Ascending aorta (tissue), 2 donors: ENCODE measurements around the gene SLC35A2. TPM values are rescaled to one million over a fixed set of nuclear protein-coding genes. Genes with fewer than 3 reads are reported as not detected.

Experiments used
- DNase-seq, 2 donors: peaks; one replicate each; pipeline ENCODE4 v3.0.0-alpha.2; 2019; ENCODE audit warnings: low spot score in 2 of 2
- H3K27ac ChIP-seq, 2 donors: fragments of 200-600 bp; sonication (generic); one replicate each; pipeline ENCODE4 v1.5.1; 2016 to 2017; ENCODE audit warnings: mild to moderate bottlenecking in 1 of 2
- H3K27me3 ChIP-seq: fragments of 200-600 bp; sonication (generic); one replicate; pipeline ENCODE4 v1.5.1; 2017
- H3K36me3 ChIP-seq, 2 donors: fragments of 200-600 bp; sonication (generic); one replicate each; pipeline ENCODE4 v1.5.1; 2016
- H3K4me1 ChIP-seq, 2 donors: fragments of 200-600 bp; sonication (generic); one replicate each; pipeline ENCODE4 v1.5.1; 2016 to 2017; ENCODE audit warnings: mild to moderate bottlenecking in 1 of 2
- H3K4me3 ChIP-seq, 2 donors: fragments of 200-600 bp; sonication (generic); one replicate each; pipeline ENCODE4 v1.5.1; 2016 to 2017; ENCODE audit warnings: mild to moderate bottlenecking in 1 of 2
- H3K9me3 ChIP-seq, 2 donors: fragments of 200-600 bp; sonication (generic); one replicate each; pipeline ENCODE4 v1.5.1; 2016
- intact Hi-C: fragments of 100-400 bp; cut with DNase I; formaldehyde crosslinking; loops from one replicate; pipeline ENCODE4 v1.15.1; 2023
- total RNA-seq: library from RNA; depleted of rRNA; stranded (reverse); fragments of >200 nt; gene quantifications from one replicate; pipeline ENCODE4 v1.1.0, GENCODE V29; 2016
- TF ChIP-seq, protein P1 (sequence below), 3 experiments: fragments of 200-600 bp in 2 of 3; fragments of 450-650 bp in 1 of 3; sonication (generic) in 2 of 3; IDR thresholded peaks; one replicate each; pipeline ENCODE4 v1.5.1; 2016 to 2019; ENCODE audit warnings: antibody characterized with exemption in 3 of 3, mild to moderate bottlenecking in 1 of 3, moderate library complexity in 1 of 3

SLC35A2 gene
- total RNA-seq, 1 donor from 2014 or later = 20.2 TPM

DNA sequence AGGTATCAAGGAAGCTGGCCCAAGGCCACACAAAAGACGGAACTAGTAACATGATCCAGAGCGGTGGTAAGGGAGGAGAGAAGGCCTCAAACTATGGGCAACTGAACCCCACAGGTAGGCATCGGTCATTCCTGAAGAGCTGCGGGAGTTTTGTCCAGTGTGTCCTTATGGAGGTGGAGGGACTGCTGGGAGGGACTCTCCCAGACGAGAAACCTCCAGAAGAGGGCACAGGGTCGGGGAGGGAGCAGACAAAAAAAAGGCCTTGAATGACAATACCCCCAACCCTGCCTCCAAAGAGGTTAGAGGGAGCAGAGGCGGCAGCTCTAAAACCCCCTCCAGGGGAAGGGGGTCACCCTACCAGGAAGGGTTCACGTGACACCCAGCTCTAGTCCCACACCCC is 7.3 kb downstream of the SLC35A2 start:
- intact Hi-C loops = no loop called here
- no peaks in the 10 kb centered on the region for H3K27me3 ChIP-seq
- TF ChIP-seq, protein P1, sequence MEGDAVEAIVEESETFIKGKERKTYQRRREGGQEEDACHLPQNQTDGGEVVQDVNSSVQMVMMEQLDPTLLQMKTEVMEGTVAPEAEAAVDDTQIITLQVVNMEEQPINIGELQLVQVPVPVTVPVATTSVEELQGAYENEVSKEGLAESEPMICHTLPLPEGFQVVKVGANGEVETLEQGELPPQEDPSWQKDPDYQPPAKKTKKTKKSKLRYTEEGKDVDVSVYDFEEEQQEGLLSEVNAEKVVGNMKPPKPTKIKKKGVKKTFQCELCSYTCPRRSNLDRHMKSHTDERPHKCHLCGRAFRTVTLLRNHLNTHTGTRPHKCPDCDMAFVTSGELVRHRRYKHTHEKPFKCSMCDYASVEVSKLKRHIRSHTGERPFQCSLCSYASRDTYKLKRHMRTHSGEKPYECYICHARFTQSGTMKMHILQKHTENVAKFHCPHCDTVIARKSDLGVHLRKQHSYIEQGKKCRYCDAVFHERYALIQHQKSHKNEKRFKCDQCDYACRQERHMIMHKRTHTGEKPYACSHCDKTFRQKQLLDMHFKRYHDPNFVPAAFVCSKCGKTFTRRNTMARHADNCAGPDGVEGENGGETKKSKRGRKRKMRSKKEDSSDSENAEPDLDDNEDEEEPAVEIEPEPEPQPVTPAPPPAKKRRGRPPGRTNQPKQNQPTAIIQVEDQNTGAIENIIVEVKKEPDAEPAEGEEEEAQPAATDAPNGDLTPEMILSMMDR (IDR thresholded peaks at IDR 0.05) = no peak
- no peaks in the 10 kb centered on the region for H3K9me3 ChIP-seq
- H3K36me3 ChIP-seq = peaks cover 19 to 30% of the 10 kb centered on the region in 2 donors
- no peak overlapping the region for H3K27ac ChIP-seq
- no peaks in the 10 kb centered on the region for H3K4me1 ChIP-seq
- H3K4me3 ChIP-seq = no peak overlapping the region
- no peak for DNase-seq

DNA sequence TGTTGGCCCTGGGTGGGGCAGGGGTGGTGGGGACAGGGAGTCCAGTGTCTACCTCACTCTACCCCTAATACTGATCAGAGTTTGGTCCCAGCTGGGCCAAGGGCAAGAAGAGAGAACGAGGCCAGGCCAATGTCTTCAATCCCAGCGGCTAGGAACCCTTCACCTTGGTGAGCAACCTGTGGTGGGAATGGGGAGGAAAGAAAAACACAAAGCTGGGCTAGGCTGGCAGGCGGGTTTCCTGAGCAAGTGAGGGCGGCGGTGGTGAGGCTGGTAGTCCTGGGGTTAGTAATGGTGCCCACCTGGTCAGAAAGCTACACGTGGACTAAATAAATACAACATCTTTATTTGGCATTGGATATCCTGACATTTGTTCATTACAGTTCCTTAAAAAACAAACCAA is 8.2 kb downstream of the SLC35A2 start:
- Histone ChIP-seq H3K4me1 (peaks cover 3% of the 10 kb centered on the region in 2 donors), H3K9me3 (no peaks in the 10 kb centered on the region), H3K36me3 (peaks cover 19 to 30% of the 10 kb centered on the region in 2 donors), H3K4me3 (no peak overlapping the region), H3K27ac (no peak overlapping the region), H3K27me3 (no peaks in the 10 kb centered on the region)
- TF ChIP-seq, protein P1 (IDR thresholded peaks at IDR 0.05) = no peak
- DNase-seq = no peak
- intact Hi-C loops = no loop called here

DNA sequence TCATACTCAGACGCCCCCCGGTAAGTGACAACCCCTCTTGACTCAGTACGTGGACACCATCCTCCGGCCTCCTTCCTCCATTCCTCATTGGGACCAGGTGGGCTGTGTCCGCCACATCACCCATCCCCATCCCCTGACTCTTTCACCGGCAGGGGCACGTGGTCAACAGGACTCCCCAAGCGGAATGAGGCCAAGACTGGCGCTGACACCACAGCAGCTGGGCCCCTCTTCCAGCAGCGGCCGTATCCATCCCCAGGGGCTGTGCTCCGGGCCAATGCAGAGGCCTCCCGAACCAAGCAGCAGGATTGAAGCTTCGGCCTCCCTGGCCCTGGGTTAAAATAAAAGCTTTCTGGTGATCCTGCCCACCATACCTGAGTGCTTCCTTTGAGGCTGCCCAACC is 8.7 kb downstream of the SLC35A2 start:
- Histone ChIP-seq H3K9me3 (no peaks in the 10 kb centered on the region), H3K4me1 (peaks cover 3% of the 10 kb centered on the region in 2 donors), H3K4me3 (no peak overlapping the region), H3K36me3 (peaks cover 19 to 30% of the 10 kb centered on the region in 2 donors), H3K27me3 (no peaks in the 10 kb centered on the region), H3K27ac (no peak overlapping the region)
- DNase-seq = no peak
- intact Hi-C loops = no loop called here
- TF ChIP-seq, protein P1 (IDR thresholded peaks at IDR 0.05) = no peak

DNA sequence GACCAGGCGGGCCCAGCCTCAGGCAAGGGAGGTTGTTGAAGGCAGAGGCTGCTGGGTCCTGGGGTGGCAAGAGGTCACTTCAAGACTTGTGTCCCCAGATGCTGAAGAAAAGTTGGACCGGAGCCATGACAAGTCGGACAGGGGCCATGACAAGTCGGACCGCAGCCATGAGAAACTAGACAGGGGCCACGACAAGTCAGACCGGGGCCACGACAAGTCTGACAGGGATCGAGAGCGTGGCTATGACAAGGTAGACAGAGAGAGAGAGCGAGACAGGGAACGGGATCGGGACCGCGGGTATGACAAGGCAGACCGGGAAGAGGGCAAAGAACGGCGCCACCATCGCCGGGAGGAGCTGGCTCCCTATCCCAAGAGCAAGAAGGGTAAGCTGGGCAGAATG is 9.3 kb downstream of the SLC35A2 start:
- intact Hi-C loops = no loop called here
- DNase-seq = no peak
- TF ChIP-seq, protein P1 (IDR thresholded peaks at IDR 0.05) = no peak
- no peak overlapping the region for H3K27ac ChIP-seq
- H3K36me3 ChIP-seq = peaks cover 19 to 30% of the 10 kb centered on the region in 2 donors
- no peaks in the 10 kb centered on the region for H3K27me3 ChIP-seq
- no peaks in the 10 kb centered on the region for H3K9me3 ChIP-seq
- peaks cover 3% of the 10 kb centered on the region in 2 donors for H3K4me1 ChIP-seq
- no peak overlapping the region for H3K4me3 ChIP-seq

DNA sequence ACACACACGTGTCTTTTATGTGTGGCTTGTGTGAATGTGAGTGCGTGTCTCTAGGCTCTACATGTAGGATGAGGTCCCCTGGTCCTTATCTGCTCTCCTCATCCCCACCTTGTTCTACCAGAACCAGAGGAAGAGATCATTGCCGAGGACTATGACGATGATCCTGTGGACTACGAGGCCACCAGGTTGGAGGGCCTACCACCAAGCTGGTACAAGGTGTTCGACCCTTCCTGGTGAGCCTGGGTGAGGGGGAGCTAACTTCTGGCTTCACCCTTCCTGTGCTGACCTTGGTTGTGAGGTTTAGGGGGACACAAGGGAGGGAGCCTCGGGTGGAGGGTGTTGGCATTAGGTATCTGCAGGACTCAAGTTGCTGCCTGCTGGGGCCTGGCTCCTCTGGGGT is 10.4 kb downstream of the SLC35A2 start:
- H3K36me3 ChIP-seq = peaks cover 19 to 30% of the 10 kb centered on the region in 2 donors
- no peaks in the 10 kb centered on the region for H3K9me3 ChIP-seq
- peaks cover 3 to 9% of the 10 kb centered on the region in 2 donors for H3K4me1 ChIP-seq
- H3K27ac ChIP-seq = no peak overlapping the region
- H3K27me3 ChIP-seq = no peaks in the 10 kb centered on the region
- intact Hi-C loops = no loop called here
- TF ChIP-seq, protein P1 (IDR thresholded peaks at IDR 0.05) = no peak
- no peak for DNase-seq
- no peak overlapping the region for H3K4me3 ChIP-seq

DNA sequence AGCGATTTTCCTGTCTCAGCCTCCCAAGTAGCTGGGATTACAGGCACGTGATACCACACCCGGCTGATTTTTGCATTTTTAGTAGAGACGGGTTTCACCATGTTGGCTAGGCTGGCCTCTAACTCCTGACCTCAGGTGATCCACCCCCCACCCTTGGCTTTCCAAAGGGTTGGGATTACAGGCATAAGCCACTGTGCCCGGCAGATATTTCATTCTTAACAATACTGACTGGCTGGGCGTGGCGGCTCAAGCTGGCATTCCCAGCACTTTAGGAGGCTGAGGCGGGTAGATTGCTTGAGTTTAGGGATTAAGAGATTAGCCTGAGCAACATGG is 12.4 kb downstream of the SLC35A2 start:
- Histone ChIP-seq H3K27me3 (no peaks in the 10 kb centered on the region), H3K36me3 (peaks cover 17 to 19% of the 10 kb centered on the region in 2 donors), H3K9me3 (no peaks in the 10 kb centered on the region), H3K27ac (no peak overlapping the region), H3K4me1 (peaks cover 3 to 9% of the 10 kb centered on the region in 2 donors), H3K4me3 (no peak overlapping the region)
- intact Hi-C loops = loop anchor here (5.0 to 10.0 kb wide), 2 partner anchors 143 to 424 kb away; partner anchors contain the start of genes FTSJ1, SLC38A5 and TFE3
- no peak for DNase-seq
- TF ChIP-seq, protein P1 (IDR thresholded peaks at IDR 0.05) = no peak
